SH-SY5Y (cell line): Measurements from ENCODE around the gene ASRGL1.

Experiments
- GATA2 ChIP-seq: IDR thresholded peaks from 2 replicates; pipeline ENCODE4 v1.6.1; 2011; ENCODE audit warnings: mild to moderate bottlenecking, low read depth, low read length
- GATA3 ChIP-seq: IDR thresholded peaks from 2 replicates; pipeline ENCODE4 v1.6.1; 2011; ENCODE audit warnings: low read depth, mild to moderate bottlenecking, low read length, moderate library complexity

DNA sequence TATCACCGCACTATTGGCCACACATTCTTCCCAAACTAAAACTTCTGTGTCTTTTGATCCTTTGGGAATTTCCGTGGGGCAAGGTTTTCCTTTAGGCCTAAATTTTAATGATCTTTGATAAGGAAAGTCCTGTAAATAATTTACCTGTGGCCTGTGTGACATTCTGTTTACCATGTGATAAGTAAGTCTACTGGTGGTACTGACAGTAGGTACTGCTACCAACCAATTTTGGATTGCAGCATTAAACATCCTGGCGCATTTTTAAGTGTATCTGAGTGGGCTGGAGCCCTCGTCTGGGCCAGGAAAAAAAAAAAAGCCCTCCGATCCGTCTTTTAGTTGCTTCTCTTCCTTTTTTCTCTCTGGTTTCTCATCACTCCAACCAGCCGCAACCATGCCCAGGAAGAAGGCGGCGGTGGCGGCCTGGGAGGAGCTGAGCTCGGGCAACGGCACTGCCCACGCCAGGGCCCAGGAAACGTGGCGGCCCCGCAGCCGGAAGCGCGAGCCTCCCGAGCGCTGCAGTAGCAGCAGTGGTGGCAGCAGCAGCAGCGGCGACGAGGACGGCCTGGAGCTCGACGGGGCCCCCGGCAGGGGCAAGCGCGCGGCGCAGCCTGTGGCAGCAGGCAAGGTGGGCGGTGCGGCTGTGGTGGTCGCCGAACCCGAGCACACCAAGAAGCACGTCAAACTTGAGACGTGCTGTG is 33.6 kb downstream of the ASRGL1 start:
- TF ChIP-seq GATA2 = no peak
- no peak for TF ChIP-seq GATA3
